DMS114 treated with DMSO at 0.1 percent for 48 hours (cell line): ENCODE measurements around the gene MKKS.
"Not testable (repeated sequence)": the region's sequence is repeated elsewhere in the genome, so short reads cannot be mapped to it uniquely, and the experiment has no call there.

Experiments used
- DNase-seq: peaks from one replicate; lab custom pipeline; 2025; ENCODE audit not compliant: unreplicated experiment; lab: John Stamatoyannopoulos, UW

MKKS gene

DNA sequence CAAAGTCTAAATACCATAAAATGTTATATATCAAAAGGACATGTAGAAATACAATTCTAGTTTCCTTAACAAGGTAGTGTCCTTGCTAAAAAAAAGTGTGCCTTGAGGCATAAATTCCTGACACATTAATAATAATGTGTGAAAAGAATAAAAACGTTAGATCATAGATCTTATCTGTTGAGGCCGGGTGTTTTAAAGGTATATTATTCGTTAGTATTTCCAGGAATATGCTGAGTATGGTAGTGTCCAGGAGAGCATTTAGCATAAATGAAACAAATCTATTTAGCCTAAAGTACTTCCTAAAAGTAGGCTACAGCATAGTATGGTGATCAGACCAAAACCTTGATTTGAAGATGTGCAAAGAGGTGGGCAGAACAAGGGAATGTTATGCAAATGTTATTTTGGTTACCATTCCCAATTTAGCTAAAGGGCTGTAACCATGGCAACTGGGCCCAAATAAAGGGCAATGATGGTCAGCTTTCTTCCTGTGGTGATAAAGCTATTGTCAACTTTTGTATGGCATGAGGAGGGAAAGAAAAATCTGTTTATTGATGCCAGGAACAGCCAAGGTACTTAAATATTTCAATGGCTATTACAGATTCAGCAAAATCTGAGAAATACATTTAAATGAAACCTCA is 18.9 kb downstream of the MKKS start:
- no peak for DNase-seq

DNA sequence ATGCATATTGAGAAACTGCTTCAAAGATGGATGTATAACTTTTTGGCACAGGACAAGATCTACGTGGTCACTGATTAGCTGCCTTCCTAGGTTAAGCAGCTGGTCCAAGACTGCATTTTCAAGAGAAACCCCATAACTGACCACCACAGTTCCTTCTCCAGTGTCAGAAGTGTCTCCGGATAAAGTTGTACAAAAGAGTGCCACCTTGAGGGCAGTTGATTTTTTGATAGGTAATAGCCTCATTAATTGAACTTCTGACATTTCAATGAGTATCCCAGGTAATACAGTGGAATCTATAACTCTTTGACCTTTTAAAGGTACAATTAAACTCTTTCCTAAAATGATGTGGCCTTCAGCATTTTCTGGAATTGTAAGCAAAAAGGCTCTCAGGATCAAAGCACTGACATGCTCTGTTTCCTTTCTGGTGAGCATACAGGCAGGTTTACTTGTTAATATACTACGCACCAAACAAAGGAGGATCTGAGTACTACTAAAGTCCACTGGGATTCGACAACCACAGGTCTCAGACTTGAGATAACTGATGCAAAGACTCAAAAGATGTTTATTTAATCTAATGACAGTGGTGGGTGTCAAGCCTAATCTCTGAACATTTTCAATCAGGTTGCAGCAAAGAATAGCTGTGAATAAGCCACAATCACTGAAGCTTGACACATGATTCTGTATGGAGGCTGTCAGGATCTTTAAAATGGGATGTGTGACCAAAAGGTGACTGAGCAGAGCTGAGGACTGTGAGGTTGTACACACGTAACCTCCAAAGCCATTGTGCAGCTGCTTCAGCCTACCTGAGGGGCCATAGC is 21.2 kb downstream of the MKKS start:
- no peak for DNase-seq

DNA sequence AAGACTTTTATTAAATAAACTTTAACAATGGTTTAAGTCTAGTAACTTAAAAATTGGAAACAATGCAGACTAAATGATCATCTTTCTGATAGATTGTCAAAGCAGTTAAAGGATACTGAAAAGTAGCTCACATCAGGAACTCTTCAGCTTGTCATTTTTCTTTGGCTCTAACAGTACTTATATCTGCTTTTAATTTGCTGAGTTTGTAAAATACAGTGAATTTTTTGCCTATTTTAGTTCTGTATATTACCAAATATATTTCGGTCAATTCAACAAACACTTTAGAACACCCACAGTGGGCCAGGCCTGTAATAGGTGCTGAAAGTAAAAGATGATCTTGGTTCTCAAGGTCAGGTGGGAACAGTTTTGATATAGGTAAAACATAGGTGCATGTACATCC is 22.3 kb downstream of the MKKS start:
- no peak for DNase-seq

DNA sequence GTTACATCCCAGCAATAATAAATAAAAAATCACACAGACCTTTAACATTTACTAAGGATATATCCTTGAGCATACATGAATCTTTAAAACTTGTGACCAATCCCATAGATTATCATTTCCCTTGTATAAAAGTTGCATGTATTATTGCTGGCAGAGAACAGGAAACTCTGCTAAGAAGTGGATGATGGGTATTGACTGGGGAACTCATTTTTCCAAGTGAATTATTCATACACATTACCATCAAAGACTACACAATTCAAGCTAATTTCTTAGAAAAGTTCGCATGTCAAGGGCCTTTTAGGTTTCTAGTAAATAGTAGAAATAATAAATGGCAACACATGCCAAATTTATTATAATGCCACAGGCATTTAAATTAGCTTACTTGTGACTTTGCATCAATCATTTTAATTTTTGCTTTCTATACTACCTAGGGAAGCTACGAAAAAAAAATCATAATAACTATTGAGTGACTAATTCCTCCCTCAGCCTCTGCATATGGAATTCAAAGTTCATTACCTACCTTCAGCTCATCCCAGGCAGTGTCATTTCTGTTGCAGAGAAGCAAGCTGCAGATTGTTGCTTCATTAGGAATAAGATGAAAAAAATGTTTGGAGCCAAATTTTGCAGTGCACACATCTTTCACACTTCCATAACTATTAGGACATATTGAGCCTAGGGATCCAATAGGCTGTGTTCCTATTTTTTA is 25.8 kb downstream of the MKKS start:
- no peak for DNase-seq

DNA sequence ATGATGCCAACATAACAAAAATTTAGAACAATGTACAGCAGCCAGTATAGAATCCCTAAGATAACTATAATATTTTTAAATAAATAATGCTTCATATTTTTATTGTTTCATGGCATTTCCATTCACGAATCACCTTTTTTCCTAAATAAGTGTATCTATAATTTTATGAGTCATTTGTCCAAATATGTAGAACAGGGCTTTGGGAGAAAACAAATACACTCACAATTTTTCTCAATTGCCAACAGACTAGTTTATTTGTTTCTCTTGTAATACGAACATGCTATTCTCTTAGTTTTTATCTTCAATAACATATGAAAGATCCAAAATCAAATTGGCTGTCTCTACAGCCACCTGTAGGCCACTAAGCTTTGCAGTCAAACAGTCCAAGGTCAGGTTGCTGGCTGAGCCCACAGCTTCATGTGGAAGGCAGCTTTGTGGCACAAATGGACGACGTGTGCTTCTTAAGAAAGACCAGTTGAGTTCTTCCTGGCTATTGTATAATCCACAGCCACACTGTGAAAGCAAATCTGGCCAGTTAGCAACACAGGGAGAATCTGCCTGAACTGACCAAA is 29.0 kb downstream of the MKKS start:
- DNase-seq = no peak

DNA sequence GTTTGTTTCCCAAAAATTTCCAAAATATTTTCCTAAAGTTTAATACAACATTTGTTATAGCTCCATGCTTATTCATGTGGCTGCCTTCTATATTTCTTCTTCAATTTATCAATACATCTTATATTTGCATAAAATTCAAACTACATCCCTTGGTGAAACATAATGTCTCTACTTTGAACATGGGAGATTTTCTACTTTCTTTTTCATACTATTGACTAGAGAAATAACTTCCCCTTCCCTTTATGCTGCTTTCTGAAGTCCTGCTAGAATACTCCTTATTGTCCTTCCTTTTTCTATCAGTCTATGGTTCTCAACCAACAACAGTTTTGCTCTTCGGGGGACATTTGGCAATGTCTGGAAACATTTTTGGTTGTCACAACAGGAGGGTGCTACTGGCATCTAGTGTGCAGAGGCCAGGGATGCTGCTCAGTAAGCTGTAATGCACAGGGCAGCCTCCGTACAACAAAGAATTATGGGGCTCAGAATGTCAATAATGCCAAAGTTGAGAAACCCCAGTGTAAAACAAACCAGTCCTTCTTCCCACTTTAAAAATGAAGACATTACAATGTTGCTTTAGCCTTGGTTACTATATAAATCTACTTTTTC is 29.9 kb downstream of the MKKS start:
- no peak for DNase-seq

DNA sequence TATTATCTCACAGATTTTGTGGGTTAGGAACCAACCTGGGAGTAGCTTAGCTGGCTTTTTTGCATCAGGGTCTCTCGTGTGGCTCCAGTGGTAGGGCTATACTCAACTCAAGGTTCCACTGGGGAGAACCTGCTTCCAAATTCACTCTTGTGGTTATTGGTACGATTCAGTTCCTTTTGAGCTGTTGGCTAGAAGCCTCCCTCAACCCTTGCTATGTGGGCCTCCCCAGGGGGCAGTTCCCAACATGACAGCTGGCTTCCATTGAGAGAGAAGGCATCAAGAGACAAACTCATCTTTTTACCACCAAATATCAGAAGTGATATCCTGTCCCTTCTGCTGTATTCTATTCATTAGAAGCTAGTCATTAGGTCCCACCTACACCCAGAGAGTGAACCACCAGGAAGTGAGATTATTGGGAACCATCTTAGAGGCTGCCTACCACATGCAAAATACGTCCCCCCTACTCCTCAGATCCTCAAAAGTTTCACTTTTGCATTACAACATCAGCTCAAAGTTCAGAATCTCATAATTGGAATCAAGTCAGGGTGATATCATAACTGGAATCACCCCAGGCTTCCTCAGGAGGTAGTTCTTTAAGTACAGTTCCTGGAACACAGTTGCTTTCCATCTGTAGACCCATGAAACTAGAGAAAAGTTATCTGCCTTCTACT is 30.9 kb downstream of the MKKS start:
- DNase-seq = no peak

DNA sequence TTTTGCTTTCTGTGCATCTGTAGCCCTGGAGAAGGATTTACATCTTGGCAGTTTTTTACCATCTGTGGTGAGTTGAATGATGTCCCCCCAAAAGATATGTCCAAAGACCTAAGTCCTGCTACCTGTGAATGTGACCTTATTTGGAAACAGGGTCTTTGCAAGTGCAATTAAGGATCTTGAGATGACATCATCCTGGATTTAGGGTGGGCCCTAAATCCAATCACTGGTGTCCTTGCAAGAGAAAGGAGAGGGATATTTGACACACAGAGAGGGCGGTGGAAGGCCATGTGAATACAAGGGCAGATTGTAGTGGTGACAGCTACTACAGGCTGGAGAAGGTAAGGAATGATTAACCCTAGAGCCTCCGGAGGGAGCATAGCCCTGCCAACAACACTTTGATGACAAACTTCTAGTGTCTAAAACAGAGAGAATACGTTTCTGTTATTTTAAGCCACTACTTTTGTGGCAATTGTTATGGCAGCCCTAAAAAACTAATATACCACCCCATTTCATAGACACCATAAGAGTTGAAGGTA is 35.1 kb downstream of the MKKS start:
- DNase-seq = no peak

DNA sequence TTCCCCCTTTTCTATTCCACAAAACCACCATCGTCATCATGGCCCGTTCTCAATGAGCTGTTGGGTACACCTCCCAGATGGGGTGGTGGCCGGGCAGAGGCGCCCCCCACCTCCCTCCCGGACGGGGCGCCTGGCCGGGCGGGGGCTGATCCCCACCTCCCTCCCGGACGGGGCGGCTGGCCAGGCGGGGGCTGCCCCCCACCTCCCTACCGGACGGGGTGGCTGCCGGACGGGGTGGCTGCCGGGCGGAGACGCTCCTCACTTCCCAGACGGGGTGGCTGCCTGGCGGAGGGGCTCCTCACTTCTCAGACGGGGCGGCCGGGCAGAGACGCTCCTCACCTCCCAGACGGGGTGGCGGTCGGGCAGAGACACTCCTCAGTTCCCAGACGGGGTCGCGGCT is 39.3 kb downstream of the MKKS start:
- not testable (repeated sequence) for DNase-seq

DNA sequence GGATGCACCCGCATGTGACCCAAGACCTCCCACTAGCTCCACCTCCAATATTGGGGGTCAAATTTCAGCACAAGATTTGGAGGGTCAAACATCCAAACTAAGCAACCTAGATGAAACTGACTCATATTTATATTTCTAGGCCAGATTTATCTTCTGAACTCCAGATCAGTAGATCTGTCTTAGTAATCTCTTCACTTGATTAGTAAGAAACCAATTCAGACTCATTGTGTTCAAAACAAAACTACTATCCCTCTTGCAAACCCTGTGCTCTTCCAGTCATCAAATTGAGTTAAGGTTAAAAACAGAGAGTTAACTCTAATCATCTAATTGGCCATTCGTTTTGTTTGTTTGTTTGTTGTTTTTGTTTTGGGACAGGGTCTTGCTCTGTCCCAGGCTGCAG is 43.3 kb downstream of the MKKS start:
- DNase-seq = no peak

DNA sequence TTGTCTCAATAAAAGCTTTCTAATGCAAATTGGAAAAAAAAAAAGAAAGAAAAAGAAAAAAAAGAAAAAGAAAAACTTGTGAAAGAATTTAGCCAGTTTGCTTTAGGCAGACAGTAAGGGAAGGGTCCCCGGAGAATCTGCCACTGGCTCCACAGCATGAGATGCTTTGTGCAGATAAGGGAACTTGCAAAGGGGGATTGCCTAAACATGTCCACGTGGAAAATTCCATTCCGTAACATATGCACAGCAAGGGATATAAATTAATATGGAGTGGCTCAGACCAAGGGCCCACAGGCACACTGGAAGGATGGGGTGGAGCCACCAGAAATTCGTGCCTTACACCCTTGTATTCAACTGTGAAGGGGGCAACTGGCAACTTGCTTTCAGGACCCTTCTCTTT is 45.4 kb downstream of the MKKS start:
- DNase-seq = no peak

DNA sequence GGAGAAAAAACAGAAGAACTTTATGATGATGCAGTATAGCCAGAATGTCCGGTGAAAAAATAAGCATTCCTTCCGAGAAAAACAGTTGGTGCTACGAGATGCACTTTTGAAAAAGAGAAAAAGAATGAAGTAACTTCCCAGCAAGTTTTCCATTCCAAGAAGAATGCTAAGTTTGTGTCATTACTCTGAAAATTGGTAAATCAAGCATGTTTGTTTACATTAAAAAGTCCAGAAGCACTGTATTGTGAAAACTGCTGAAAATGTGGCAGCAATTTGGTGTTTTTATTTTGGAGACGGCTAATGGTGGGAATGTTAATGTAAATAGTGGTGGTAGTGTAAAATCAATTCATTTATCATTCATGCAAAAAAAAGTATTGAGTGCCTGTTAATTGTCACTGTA is 46.3 kb downstream of the MKKS start:
- no peak for DNase-seq

DNA sequence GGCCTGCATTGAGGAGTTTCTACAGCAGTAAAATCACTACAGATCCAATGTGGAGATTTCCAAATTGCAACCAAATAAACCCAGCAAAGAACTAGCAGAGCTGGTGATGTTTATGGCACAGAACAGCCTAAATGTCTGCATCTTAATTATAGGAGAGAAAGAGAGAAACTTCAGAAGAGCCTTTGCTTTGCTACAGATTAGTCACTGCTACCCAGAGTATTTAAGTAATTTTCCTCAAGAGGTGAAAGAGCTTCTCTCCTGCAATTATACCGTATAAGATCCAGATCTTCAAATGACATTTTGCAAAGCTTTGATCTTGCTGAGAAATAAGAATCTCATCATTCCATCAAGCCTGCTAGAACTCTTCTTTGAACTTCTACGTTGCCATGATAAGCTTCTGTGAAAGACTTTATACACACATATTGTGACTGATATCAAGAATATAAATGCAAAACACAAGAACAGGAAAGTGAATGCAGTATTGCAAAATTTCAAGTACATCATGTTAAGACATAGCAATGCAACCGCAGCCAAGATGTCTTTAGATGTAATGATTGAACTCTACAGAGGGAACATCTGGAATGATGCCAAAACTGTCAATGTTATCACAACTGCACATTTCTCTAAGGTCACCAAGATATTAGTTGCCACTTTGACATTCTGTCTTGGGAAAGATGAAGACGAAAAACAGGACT is 48.0 kb downstream of the MKKS start:
- no peak for DNase-seq

DNA sequence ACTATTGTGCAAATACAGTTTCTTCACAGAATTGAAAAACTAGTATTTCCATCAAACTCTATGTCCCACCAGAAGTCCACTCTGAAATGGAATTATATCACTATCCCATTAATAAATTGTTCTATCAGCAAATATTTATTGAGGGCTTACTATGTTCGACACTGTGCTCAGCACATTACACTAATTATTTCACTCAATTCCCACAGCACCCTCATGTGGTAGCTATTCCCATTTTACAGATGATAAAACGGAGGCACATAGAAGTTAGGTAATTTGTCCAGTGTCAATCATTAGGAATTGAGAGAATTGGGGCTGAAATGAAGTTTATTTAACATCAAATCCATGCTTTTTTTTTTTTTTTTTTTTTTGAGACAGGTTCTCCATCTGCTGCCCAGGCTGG is 52.5 kb downstream of the MKKS start:
- no peak for DNase-seq

DNA sequence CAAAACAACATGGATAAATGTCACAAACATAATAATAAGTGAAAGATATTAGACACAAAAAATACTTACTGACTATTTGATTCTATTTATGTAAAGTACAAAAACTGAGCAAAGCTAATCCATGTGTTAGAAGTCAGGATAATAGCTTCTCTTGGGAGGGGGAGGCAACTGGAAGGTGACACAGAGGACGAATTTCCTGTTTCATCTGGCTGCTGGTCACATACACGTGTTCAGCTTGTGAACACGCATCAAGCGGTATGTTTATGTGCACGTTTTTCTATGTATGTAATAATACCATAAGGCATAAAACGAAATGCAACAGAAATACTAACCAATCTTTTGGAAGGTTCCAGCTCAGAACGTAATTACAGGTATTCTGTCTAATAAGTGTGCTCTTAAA is 54.3 kb downstream of the MKKS start:
- no peak for DNase-seq

DNA sequence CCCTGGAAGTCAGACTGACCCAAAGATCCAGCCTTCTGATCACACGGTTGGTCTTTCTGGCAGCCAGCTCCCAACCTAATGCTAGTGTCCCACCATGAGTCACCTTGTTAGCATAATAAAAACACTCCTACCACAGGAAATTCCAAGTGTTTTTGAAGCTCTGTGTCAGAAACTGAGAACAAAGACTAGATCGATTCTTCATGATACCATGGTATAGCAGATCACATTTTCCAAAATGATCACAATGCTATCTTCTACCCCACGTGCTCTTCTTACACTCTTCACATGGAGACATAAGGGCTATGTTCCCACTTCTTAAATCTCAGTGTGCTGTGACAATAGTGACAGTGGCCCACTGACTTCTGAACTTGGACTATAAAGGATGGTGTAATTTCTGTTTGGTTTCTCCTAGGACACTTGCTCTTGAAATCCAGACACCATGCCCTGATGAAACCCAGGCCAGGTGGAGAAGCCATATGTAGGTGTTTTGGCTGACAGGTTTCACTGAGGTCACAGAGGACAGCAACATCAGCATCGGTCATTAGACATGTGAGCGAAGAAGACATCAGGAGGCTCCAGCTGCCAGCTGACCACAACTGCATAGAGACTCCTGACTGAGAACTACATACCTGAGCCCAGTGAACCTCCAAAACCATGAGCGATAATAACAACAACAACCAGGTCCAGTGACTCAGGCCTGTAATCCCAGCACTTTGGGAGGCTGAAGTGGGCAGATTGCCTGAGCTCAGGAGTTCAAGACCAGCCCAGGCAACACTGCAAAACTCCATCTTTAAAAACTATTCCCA is 57.5 kb downstream of the MKKS start:
- no peak for DNase-seq

DNA sequence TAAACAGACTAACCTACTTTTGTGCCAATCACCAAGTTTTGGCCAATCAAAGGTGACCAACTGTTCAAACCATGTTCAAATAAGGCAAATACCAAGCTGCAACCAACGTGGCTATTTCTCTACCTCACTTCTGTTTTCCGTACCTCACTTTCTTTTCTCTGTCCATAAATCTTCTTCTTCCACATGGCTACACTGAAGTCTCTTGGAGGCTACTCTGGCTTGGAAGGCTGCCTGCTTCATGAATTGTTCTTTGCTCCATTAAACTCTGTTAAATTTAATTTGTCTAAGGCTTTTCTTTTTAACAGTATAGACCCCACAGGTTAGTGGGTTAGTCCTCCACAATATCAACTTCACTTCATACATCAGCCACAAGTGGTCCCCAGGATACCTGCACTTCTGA is 58.8 kb downstream of the MKKS start:
- DNase-seq = no peak

DNA sequence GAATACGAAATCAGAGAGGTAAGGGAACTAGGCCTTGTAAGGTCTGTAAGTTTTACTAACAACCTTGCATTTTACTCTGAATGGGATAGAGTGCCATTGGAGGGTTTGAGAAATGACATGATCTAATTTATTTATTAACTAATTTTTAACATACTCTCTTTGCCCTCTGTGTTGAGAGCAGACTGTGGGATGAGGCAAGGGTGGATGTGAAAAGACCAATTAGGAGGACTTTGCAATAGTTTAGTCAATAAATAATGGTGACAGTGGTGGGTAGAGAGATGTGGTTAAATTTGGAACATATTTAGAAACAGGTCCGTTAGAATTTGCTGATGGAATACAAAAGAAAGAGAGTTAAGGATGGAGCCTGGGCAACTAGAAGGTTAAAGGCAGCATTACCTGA is 60.0 kb downstream of the MKKS start:
- DNase-seq = no peak

DNA sequence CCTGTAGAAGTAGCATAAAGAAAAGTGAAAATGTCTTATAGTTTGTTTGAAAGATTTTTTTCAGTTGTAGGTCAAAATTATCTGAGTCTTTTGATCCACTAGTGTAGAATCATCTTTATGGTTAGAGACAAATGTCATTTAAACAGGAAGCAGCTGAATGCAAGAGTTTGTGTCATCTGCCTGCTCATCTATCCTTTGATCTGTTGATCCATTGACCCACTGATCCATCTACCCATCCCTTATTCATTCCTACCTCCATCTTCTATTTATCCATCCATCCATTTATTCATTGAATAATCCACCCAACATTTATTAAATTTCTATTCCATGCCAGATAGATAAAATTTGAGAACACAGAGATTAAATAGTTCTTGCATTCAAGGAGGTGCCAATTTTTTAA is 62.6 kb downstream of the MKKS start:
- DNase-seq = no peak
